ENCODE data around the gene STAT2. TPM values are rescaled to one million over a fixed set of nuclear protein-coding genes. Genes with fewer than 3 reads are reported as not detected.

Gene STAT2
- total RNA-seq, 1 donor from 2014 or later = 166 TPM

- TF ChIP-seq CTCF (IDR thresholded peaks at IDR 0.05) = peak; percentile 48
Observed at GRCh38 chr12:56315622-56316473, 44.1 kb downstream of the STAT2 start, which contains the start of gene CNPY2. Gene CNPY2, minus strand, starts transcription at chr12:56315988. Its CDS starts 771 bp downstream, at chr12:56315217.

GRCh38 chr12:56315249-56315621 is 44.7 kb downstream of the STAT2 start:
- peaks cover 16% of the 10 kb centered on the region for H3K4me1 Mint-ChIP-seq (ENCODE audit: low read depth)
- peak overlapping the region; percentile 98 for H3K27ac Mint-ChIP-seq (ENCODE audit: unreplicated experiment)
- peaks cover 8% of the 10 kb centered on the region for H3K36me3 Mint-ChIP-seq (ENCODE audit: low read depth)
- H3K9me3 Mint-ChIP-seq (ENCODE audit: low read depth) = no peaks in the 10 kb centered on the region
- H3K27me3 Mint-ChIP-seq (ENCODE audit: low read depth) = no peaks in the 10 kb centered on the region
- no peak for TF ChIP-seq CTCF (IDR thresholded peaks at IDR 0.05)
- no peak for DNase-seq (ENCODE audit: low spot score)
- peak overlapping the region; percentile 96 for H3K4me3 Mint-ChIP-seq (ENCODE audit: unreplicated experiment)

More at GRCh38 chr12:56315622-56316473, 44.1 kb downstream of the STAT2 start, which contains the start of gene CNPY2:
- Mint-ChIP-seq H3K27ac (ENCODE audit: unreplicated experiment) (peak within 1 kb of the TSS; percentile 98), H3K9me3 (ENCODE audit: low read depth) (no peaks in the 10 kb centered on the region), H3K4me1 (ENCODE audit: low read depth) (peaks cover 16% of the 10 kb centered on the region), H3K36me3 (ENCODE audit: low read depth) (peaks cover 5% of the 10 kb centered on the region), H3K27me3 (ENCODE audit: low read depth) (no peaks in the 10 kb centered on the region), H3K4me3 (ENCODE audit: unreplicated experiment) (peak within 1 kb of the TSS; percentile 96)
- DNase-seq (ENCODE audit: low spot score) = peak; percentile 96

GRCh38 chr12:56311003-56311402 is 48.9 kb downstream of the STAT2 start:
- no peak overlapping the region for H3K4me3 Mint-ChIP-seq (ENCODE audit: unreplicated experiment)
- TF ChIP-seq CTCF (IDR thresholded peaks at IDR 0.05) = no peak
- peaks cover 12% of the 10 kb centered on the region for H3K36me3 Mint-ChIP-seq (ENCODE audit: low read depth)
- no peak overlapping the region for H3K27ac Mint-ChIP-seq (ENCODE audit: unreplicated experiment)
- no peaks in the 10 kb centered on the region for H3K9me3 Mint-ChIP-seq (ENCODE audit: low read depth)
- DNase-seq (ENCODE audit: low spot score) = no peak
- H3K27me3 Mint-ChIP-seq (ENCODE audit: low read depth) = no peaks in the 10 kb centered on the region
- peaks cover 10% of the 10 kb centered on the region for H3K4me1 Mint-ChIP-seq (ENCODE audit: low read depth)

GRCh38 chr12:56308714-56309113 is 51.2 kb downstream of the STAT2 start:
- DNase-seq (ENCODE audit: low spot score) = no peak
- Mint-ChIP-seq H3K4me1 (ENCODE audit: low read depth) (no peaks in the 10 kb centered on the region), H3K36me3 (ENCODE audit: low read depth) (peaks cover 12% of the 10 kb centered on the region), H3K4me3 (ENCODE audit: unreplicated experiment) (no peak overlapping the region), H3K27me3 (ENCODE audit: low read depth) (no peaks in the 10 kb centered on the region), H3K9me3 (ENCODE audit: low read depth) (no peaks in the 10 kb centered on the region), H3K27ac (ENCODE audit: unreplicated experiment) (no peak overlapping the region)
- no peak for TF ChIP-seq CTCF (IDR thresholded peaks at IDR 0.05)

- TF ChIP-seq CTCF (IDR thresholded peaks at IDR 0.05) = no peak
- H3K36me3 Mint-ChIP-seq (ENCODE audit: low read depth) = peaks cover 12% of the 10 kb centered on the region
- H3K27ac Mint-ChIP-seq (ENCODE audit: unreplicated experiment) = no peak overlapping the region
- no peaks in the 10 kb centered on the region for H3K9me3 Mint-ChIP-seq (ENCODE audit: low read depth)
- H3K4me3 Mint-ChIP-seq (ENCODE audit: unreplicated experiment) = no peak overlapping the region
- no peaks in the 10 kb centered on the region for H3K27me3 Mint-ChIP-seq (ENCODE audit: low read depth)
- no peaks in the 10 kb centered on the region for H3K4me1 Mint-ChIP-seq (ENCODE audit: low read depth)
- DNase-seq (ENCODE audit: low spot score) = no peak
Observed at GRCh38 chr12:56307221-56307965, 52.5 kb downstream of the STAT2 start.

All from chondrocyte (in vitro differentiated cells).